ENCODE data around the gene KRT38. TPM values are rescaled to one million over a fixed set of nuclear protein-coding genes. Genes with fewer than 3 reads are reported as not detected.

KRT38 gene
- total RNA-seq, 1 experiment from 2014 or later = not detected

GRCh38 chr17:41444186-41444585 lies 3.4 kb upstream of the KRT38 start:
- Histone ChIP-seq H3K4me1 (ENCODE audit: insufficient read depth, low read length) (no peaks in the 10 kb centered on the region), H2AK5ac (ENCODE audit: insufficient read length, low read length) (no peak overlapping the region), H3K23me2 (ENCODE audit: insufficient read length, low read depth, low read length, poor library complexity, severe bottlenecking) (no peaks in the 10 kb centered on the region), H2BK15ac (ENCODE audit: low read depth, low read length) (no peak overlapping the region), H3K4me2 (ENCODE audit: insufficient read depth, insufficient read length, low read length) (no peak overlapping the region), H3K18ac (ENCODE audit: insufficient read length, low read depth, low read length) (no peak overlapping the region), H3K79me2 (ENCODE audit: insufficient read depth, low read length) (no peaks in the 10 kb centered on the region), H2BK12ac (ENCODE audit: insufficient read length, low read depth, low read length) (no peak overlapping the region), H4K91ac (ENCODE audit: insufficient read length, low read depth, low read length) (no peak overlapping the region), H3K9ac (ENCODE audit: extremely low read depth, insufficient read length, low read length) (no peak overlapping the region), H3K27me3 (ENCODE audit: insufficient read depth, low read length) (no peaks in the 10 kb centered on the region), H3T11ph (ENCODE audit: low read length) (no peak overlapping the region), H3K23ac (ENCODE audit: insufficient read length, low read depth, low read length) (no peak overlapping the region), H3K14ac (ENCODE audit: insufficient read depth, low read length) (no peak overlapping the region), H2BK20ac (ENCODE audit: low read depth, low read length, poor library complexity, severe bottlenecking) (no peak overlapping the region), H4K8ac (replicated peaks; ENCODE audit: insufficient read length, low read depth, low read length) (no peak overlapping the region), H3K56ac (ENCODE audit: insufficient read length, low read depth, low read length) (no peak overlapping the region), H4K5ac (ENCODE audit: insufficient read length, low read depth, low read length) (no peak overlapping the region), H3K9me3 (ENCODE audit: control insufficient read depth, low read depth, low read length) (no peaks in the 10 kb centered on the region), H2BK5ac (ENCODE audit: insufficient read length, low read length) (no peak overlapping the region), H2AFZ (ENCODE audit: low read length) (no peak overlapping the region), H2BK120ac (ENCODE audit: low read depth, low read length, poor library complexity, severe bottlenecking) (no peak overlapping the region), H4K20me1 (ENCODE audit: control insufficient read depth, insufficient read depth, insufficient read length) (no peaks in the 10 kb centered on the region), H3K27ac (ENCODE audit: insufficient read length, low read depth, low read length) (no peak overlapping the region), H3K4ac (ENCODE audit: low read depth, low read length) (no peak overlapping the region), H3K79me1 (ENCODE audit: insufficient read depth, low read depth, low read length, poor library complexity, severe bottlenecking) (no peaks in the 10 kb centered on the region)
- Mint-ChIP-seq H3K4me3 (no peak overlapping the region; a peak in 1 of 5 replicates), H3K4me1 (peaks cover 6% of the 10 kb centered on the region in 2 experiments), H3K27ac (no peak overlapping the region; a peak in 3 of 7 replicates), H3K9me3 (no peaks in the 10 kb centered on the region; a peak in 1 of 5 replicates), H3K36me3 (ENCODE audit: insufficient read depth in 1 of 3, low read depth in 3 of 3) (no peaks in the 10 kb centered on the region; a peak in 1 of 7 replicates), H3K27me3 (ENCODE audit: low read depth) (peaks cover 25% of the 10 kb centered on the region)
- no peak for DNase-seq
- no CpG with 5 or more reads among the region's 1 CpG for WGBS (ENCODE audit: extremely low coverage, insufficient read length, low lambda C conversion rate)
- TF ChIP-seq, protein P1, sequence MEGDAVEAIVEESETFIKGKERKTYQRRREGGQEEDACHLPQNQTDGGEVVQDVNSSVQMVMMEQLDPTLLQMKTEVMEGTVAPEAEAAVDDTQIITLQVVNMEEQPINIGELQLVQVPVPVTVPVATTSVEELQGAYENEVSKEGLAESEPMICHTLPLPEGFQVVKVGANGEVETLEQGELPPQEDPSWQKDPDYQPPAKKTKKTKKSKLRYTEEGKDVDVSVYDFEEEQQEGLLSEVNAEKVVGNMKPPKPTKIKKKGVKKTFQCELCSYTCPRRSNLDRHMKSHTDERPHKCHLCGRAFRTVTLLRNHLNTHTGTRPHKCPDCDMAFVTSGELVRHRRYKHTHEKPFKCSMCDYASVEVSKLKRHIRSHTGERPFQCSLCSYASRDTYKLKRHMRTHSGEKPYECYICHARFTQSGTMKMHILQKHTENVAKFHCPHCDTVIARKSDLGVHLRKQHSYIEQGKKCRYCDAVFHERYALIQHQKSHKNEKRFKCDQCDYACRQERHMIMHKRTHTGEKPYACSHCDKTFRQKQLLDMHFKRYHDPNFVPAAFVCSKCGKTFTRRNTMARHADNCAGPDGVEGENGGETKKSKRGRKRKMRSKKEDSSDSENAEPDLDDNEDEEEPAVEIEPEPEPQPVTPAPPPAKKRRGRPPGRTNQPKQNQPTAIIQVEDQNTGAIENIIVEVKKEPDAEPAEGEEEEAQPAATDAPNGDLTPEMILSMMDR (conservative IDR thresholded peaks at IDR 0.05) = no peak

Measured in H9 (cell line).